Progenitor cell of endocrine pancreas (in vitro differentiated cells): Measurements from ENCODE around the gene CDH4. TPM values are rescaled to one million over a fixed set of nuclear protein-coding genes. Genes with fewer than 3 reads are reported as not detected.

Source experiments
- DNase-seq: peaks from one replicate; pipeline ENCODE4 v3.0.0; 2021; ENCODE audit warnings: low spot score; ENCODE audit not compliant: unreplicated experiment
- H3K27ac Mint-ChIP-seq: 2 replicates; pipeline ENCODE4 v1.8.0; 2021; ENCODE audit warnings: mild to moderate bottlenecking, moderate library complexity, mixed read lengths
- H3K27me3 Mint-ChIP-seq: 2 replicates; pipeline ENCODE4 v1.8.0; 2021; ENCODE audit warnings: mixed read lengths
- H3K36me3 Mint-ChIP-seq: 2 replicates; pipeline ENCODE4 v1.8.0; 2022; ENCODE audit warnings: mixed read lengths; ENCODE audit not compliant: insufficient read depth
- H3K4me1 Mint-ChIP-seq: 2 replicates; pipeline ENCODE4 v1.8.0; 2021; ENCODE audit warnings: low read depth, mixed read lengths
- H3K4me3 Mint-ChIP-seq: 2 replicates; pipeline ENCODE4 v1.8.0; 2021; ENCODE audit warnings: low read depth, mild to moderate bottlenecking, moderate library complexity, mixed read lengths
- H3K9me3 Mint-ChIP-seq: 2 replicates; pipeline ENCODE4 v1.8.0; 2021; ENCODE audit warnings: low read depth, mixed read lengths
- total RNA-seq: library from RNA; stranded (reverse); gene quantifications from 2 replicates; pipeline ENCODE4 v1.2.1, GENCODE V29; 2021
- TF ChIP-seq, protein P1 (sequence below): fragments of 200-600 bp; sonication (generic); IDR thresholded peaks from one replicate; pipeline ENCODE4 v1.5.0; 2021; ENCODE audit warnings: antibody characterized with exemption, mild to moderate bottlenecking; ENCODE audit not compliant: unreplicated experiment

CDH4 gene
- total RNA-seq, 1 donor from 2014 or later: 0.43 TPM

DNA sequence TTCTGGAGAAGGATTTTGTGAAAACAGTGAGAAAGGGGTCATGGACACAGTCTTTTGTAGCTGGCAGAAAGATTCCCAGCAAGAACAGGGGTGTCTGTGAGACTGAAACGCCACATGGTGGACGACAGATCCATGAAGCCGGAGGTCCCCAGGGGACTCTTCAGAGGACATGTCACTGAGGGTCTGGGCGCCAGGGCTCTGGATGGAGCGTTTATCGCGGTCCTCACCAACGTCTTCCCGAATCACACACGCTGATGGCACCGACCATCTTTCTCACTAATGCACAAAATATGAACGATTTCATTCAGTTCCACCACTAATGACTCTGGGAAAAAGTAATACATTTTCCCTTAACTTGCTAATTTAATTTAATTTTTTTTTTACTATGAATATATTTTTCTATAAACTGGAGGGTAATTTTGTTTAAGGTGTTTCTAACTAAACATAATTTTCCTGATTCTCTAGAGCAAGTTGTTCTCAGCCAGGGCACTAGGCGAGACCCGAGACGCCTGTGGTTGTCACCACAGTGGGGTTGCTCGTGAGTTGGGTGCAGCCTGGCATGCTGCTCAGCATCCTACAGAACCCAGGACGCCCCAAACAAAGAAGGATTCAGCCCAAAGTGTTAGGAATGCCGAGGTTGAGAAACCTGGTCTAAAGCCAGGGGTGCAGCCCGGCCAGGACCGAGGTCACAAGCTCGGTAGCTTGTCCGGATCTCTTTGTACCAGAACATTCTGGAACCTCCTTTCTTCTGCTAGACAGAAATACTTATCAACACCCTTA is 507.4 kb downstream of the CDH4 start:
- TF ChIP-seq, protein P1, sequence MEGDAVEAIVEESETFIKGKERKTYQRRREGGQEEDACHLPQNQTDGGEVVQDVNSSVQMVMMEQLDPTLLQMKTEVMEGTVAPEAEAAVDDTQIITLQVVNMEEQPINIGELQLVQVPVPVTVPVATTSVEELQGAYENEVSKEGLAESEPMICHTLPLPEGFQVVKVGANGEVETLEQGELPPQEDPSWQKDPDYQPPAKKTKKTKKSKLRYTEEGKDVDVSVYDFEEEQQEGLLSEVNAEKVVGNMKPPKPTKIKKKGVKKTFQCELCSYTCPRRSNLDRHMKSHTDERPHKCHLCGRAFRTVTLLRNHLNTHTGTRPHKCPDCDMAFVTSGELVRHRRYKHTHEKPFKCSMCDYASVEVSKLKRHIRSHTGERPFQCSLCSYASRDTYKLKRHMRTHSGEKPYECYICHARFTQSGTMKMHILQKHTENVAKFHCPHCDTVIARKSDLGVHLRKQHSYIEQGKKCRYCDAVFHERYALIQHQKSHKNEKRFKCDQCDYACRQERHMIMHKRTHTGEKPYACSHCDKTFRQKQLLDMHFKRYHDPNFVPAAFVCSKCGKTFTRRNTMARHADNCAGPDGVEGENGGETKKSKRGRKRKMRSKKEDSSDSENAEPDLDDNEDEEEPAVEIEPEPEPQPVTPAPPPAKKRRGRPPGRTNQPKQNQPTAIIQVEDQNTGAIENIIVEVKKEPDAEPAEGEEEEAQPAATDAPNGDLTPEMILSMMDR: no peak
- Mint-ChIP-seq H3K9me3 (no peaks in the 10 kb centered on the region), H3K4me1 (no peaks in the 10 kb centered on the region), H3K27ac (no peak overlapping the region), H3K4me3 (no peak overlapping the region), H3K36me3 (no peaks in the 10 kb centered on the region), H3K27me3 (peaks cover 21% of the 10 kb centered on the region)
- DNase-seq: no peak

DNA sequence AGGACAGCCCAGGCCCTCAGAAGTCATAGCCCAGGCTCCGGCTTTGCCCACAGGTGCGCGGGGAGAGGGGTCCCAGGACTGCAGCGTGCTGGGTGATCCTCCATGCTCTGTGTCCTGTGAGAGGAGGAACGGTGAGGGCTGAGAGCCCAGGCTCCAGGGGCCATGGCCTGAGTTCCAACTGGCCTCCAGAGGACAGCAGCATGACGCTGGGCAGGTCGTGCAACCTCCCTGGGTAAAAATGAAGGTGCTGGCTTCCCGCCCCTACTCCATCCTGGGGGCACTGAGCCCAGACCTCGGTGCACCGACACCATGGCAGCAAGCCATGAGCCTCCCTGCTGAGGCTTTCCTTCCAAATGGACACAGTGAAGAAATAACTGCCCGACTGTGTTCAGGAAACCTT is 508.3 kb downstream of the CDH4 start:
- TF ChIP-seq, protein P1: no peak
- no peak for DNase-seq
- no peaks in the 10 kb centered on the region for H3K36me3 Mint-ChIP-seq
- H3K27me3 Mint-ChIP-seq: peaks cover 21% of the 10 kb centered on the region
- no peaks in the 10 kb centered on the region for H3K9me3 Mint-ChIP-seq
- H3K27ac Mint-ChIP-seq: no peak overlapping the region
- no peaks in the 10 kb centered on the region for H3K4me1 Mint-ChIP-seq
- no peak overlapping the region for H3K4me3 Mint-ChIP-seq

DNA sequence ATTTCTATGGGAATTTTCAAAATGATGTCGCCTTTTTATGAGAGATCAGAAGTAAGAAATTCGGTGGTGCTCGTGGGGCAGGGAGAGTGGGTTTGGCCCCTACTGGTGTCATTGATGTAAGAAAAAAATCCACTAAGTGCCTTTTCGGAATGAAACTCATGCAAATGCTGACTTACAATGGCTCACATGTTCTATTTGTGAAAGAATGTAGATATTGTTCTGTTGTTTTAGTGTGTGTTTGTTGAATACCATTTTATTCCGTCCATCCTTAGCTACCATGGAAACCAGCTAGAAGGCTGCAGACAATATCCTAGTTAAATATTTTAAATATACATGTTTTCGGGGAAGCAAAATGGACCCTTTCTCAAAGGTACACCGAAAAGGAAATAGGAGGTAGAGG is 508.7 kb downstream of the CDH4 start:
- no peaks in the 10 kb centered on the region for H3K9me3 Mint-ChIP-seq
- TF ChIP-seq, protein P1: no peak
- H3K4me3 Mint-ChIP-seq: no peak overlapping the region
- no peak overlapping the region for H3K27ac Mint-ChIP-seq
- no peaks in the 10 kb centered on the region for H3K4me1 Mint-ChIP-seq
- DNase-seq: no peak
- peaks cover 21% of the 10 kb centered on the region for H3K27me3 Mint-ChIP-seq
- H3K36me3 Mint-ChIP-seq: no peaks in the 10 kb centered on the region

DNA sequence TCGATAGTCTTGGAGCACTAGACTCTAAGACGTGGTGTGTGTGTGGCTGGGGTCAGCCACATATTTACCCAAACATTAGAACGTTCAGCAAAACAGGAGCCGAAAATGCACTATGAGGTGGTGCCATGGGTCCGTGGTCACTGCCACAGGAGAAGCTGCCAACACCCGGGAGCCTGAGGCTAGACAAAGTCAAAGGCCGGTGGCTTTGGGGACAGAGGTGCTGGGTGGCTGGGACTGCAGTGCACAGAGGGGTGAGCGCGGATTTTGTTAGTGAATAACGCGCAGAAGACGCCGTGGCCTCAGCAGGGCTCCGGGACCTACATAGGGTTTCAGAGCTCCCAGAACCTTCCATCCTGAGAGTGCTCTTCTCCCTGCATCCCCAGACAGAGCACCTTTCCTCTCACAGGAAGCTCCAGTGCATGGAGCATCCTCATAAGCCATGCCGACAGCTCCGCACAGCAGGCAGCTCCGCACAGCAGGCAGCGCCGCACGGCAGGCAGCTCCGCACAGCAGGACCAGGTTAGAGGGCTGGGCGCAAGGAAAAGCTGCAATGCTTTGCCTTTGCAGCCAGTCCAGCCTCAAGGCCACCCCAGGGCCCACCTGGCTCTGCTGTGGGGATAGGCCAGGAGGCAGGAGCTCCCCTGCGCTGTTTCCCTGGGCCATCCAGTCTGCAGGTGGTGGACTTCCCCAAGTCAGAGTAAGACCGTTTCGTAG is 509.5 kb downstream of the CDH4 start:
- H3K4me1 Mint-ChIP-seq: no peaks in the 10 kb centered on the region
- peaks cover 21% of the 10 kb centered on the region for H3K27me3 Mint-ChIP-seq
- H3K27ac Mint-ChIP-seq: no peak overlapping the region
- no peaks in the 10 kb centered on the region for H3K9me3 Mint-ChIP-seq
- no peak for DNase-seq
- H3K36me3 Mint-ChIP-seq: no peaks in the 10 kb centered on the region
- H3K4me3 Mint-ChIP-seq: no peak overlapping the region
- TF ChIP-seq, protein P1: no peak

DNA sequence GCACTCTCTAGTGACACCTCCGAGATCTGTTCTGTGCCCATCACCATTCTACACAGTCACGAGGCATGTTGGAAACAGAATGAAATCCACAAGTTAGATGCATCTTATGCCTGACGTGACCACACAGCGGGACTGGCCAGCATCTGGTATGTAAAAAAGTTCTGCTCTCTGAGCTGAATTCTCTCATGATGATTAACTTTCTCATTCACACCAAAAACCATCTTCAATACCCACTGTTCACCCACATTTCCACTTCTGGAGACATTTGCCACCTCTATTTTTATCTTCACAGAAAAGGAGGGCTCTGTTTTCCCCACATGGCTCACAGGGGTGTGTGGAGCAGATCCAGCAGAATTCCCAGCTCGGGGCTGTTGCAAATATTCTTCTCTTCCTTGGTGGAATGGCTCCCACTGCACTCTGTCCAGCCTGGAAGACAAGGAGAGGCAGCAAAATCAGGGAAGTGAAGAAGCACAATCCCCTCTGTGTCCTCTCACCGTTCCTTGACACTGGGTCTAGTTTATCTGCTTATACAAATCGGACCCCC is 510.2 kb downstream of the CDH4 start:
- DNase-seq: no peak
- Mint-ChIP-seq H3K27me3 (peaks cover 21% of the 10 kb centered on the region), H3K9me3 (no peaks in the 10 kb centered on the region), H3K4me1 (no peaks in the 10 kb centered on the region), H3K4me3 (no peak overlapping the region), H3K27ac (no peak overlapping the region), H3K36me3 (no peaks in the 10 kb centered on the region)
- TF ChIP-seq, protein P1: no peak
